ENCODE measurements around the gene EMC6.
"Not testable (repeated sequence)": the region's sequence is repeated elsewhere in the genome, so short reads cannot be mapped to it uniquely, and the experiment has no call there.

EMC6 gene

GRCh38 chr17:3702041-3702539 lies 33.5 kb downstream of the EMC6 start:
- in situ Hi-C loops (cut with HindIII; ENCODE audit: low sequenced_read_pairs): not testable (repeated sequence)

GRCh38 chr17:3704931-3705717 lies 36.5 kb downstream of the EMC6 start:
- in situ Hi-C loops (cut with HindIII; ENCODE audit: low sequenced_read_pairs): no loop called here

GRCh38 chr17:3705718-3705984 lies 37.0 kb downstream of the EMC6 start:
- in situ Hi-C loops (cut with HindIII; ENCODE audit: low sequenced_read_pairs): not testable (repeated sequence)

GRCh38 chr17:3708366-3708765 lies 39.8 kb downstream of the EMC6 start:
- in situ Hi-C loops (cut with HindIII; ENCODE audit: low sequenced_read_pairs): no loop called here

GRCh38 chr17:3710951-3711383 lies 42.4 kb downstream of the EMC6 start:
- in situ Hi-C loops (cut with HindIII; ENCODE audit: low sequenced_read_pairs): no loop called here

GRCh38 chr17:3712811-3713463 lies 44.3 kb downstream of the EMC6 start:
- in situ Hi-C loops (cut with HindIII; ENCODE audit: low sequenced_read_pairs): no loop called here

GRCh38 chr17:3715296-3715695 lies 46.7 kb downstream of the EMC6 start:
- in situ Hi-C loops (cut with HindIII; ENCODE audit: low sequenced_read_pairs): no loop called here

GRCh38 chr17:3718201-3718600 lies 49.6 kb downstream of the EMC6 start:
- in situ Hi-C loops (cut with HindIII; ENCODE audit: low sequenced_read_pairs): no loop called here

- in situ Hi-C loops (cut with HindIII; ENCODE audit: low sequenced_read_pairs): no loop called here
Observed at GRCh38 chr17:3719265-3719664, 50.7 kb downstream of the EMC6 start.
